ENCODE measurements around the gene ZNF662. TPM values are rescaled to one million over a fixed set of nuclear protein-coding genes. Genes with fewer than 3 reads are reported as not detected.

Gene ZNF662
- total RNA-seq, 2 donors from 2014 or later: 8.6 to 15.5 TPM

- H3K4me1 ChIP-seq (replicated peaks): no peaks in the 10 kb centered on the region
- intact Hi-C loops (cut with DNase I): loop anchor here (5.0 kb wide), 1 partner anchor 372 kb away; the partner anchor contains the start of gene VIPR1
- H3K9me3 ChIP-seq: no peaks in the 10 kb centered on the region
- H3K4me3 ChIP-seq: no peak overlapping the region
- WGBS: 92% methylated on average over 10 of the region's 10 CpGs
- TF ChIP-seq POLR2AphosphoS5 (IDR thresholded peaks at IDR 0.05) (no peak), POLR2A (IDR thresholded peaks at IDR 0.05) (no peak), CTCF (IDR thresholded peaks at IDR 0.05) (no peak)
- H3K36me3 ChIP-seq: no peaks in the 10 kb centered on the region
- no peaks in the 10 kb centered on the region for H3K27me3 ChIP-seq (replicated peaks; ENCODE audit: insufficient read depth)
- no peak overlapping the region for H3K27ac ChIP-seq
- no peak for DNase-seq (ENCODE audit: low spot score)
Measured at GRCh38 chr3:42874749-42875148, 31.2 kb upstream of the ZNF662 start.

- Histone ChIP-seq H3K4me3 (no peak within 1 kb of the TSS), H3K27me3 (replicated peaks; ENCODE audit: insufficient read depth) (no peaks in the 10 kb centered on the region), H3K4me1 (replicated peaks) (no peaks in the 10 kb centered on the region), H3K36me3 (no peaks in the 10 kb centered on the region), H3K27ac (no peak within 1 kb of the TSS), H3K9me3 (no peaks in the 10 kb centered on the region)
- DNase-seq (ENCODE audit: low spot score): no peak
- TF ChIP-seq POLR2A (IDR thresholded peaks at IDR 0.05) (no peak), POLR2AphosphoS5 (IDR thresholded peaks at IDR 0.05) (no peak), CTCF (IDR thresholded peaks at IDR 0.05) (no peak)
- 79% methylated on average over 13 of the region's 13 CpGs for WGBS
- intact Hi-C loops (cut with DNase I): loop anchor here (5.0 kb wide), 1 partner anchor 373 kb away; the partner anchor contains the start of gene VIPR1
Measured at GRCh38 chr3:42875325-42876151, 30.4 kb upstream of the ZNF662 start, which contains the start of gene CYP8B1. TSS of gene CYP8B1 (minus strand) at chr3:42875879. CDS start at chr3:42875816, 63 bp downstream.

GRCh38 chr3:42876401-42876800, 29.5 kb upstream of the ZNF662 start:
- WGBS: 63% methylated on average over 1 of the region's 1 CpG
- no peak overlapping the region for H3K4me3 ChIP-seq
- no peaks in the 10 kb centered on the region for H3K4me1 ChIP-seq (replicated peaks)
- no peaks in the 10 kb centered on the region for H3K9me3 ChIP-seq
- no peaks in the 10 kb centered on the region for H3K27me3 ChIP-seq (replicated peaks; ENCODE audit: insufficient read depth)
- no peaks in the 10 kb centered on the region for H3K36me3 ChIP-seq
- H3K27ac ChIP-seq: no peak overlapping the region
- intact Hi-C loops (cut with DNase I): loop anchor here (5.0 kb wide), 1 partner anchor 374 kb away; the partner anchor contains the start of gene VIPR1
- DNase-seq (ENCODE audit: low spot score): no peak
- TF ChIP-seq POLR2A (IDR thresholded peaks at IDR 0.05): no peak
- TF ChIP-seq POLR2AphosphoS5 (IDR thresholded peaks at IDR 0.05): no peak
- no peak for TF ChIP-seq CTCF (IDR thresholded peaks at IDR 0.05)

- Histone ChIP-seq H3K4me1 (replicated peaks) (no peaks in the 10 kb centered on the region), H3K9me3 (no peaks in the 10 kb centered on the region), H3K27ac (no peak overlapping the region), H3K27me3 (replicated peaks; ENCODE audit: insufficient read depth) (no peaks in the 10 kb centered on the region), H3K36me3 (no peaks in the 10 kb centered on the region), H3K4me3 (no peak overlapping the region)
- 55% methylated on average over 7 of the region's 7 CpGs for WGBS
- TF ChIP-seq POLR2AphosphoS5 (IDR thresholded peaks at IDR 0.05): no peak
- no peak for TF ChIP-seq CTCF (IDR thresholded peaks at IDR 0.05)
- no peak for TF ChIP-seq POLR2A (IDR thresholded peaks at IDR 0.05)
- no peak for DNase-seq (ENCODE audit: low spot score)
- intact Hi-C loops (cut with DNase I): loop anchor here (5.0 kb wide), 1 partner anchor 375 kb away; the partner anchor contains the start of gene VIPR1
Measured at GRCh38 chr3:42876940-42877720, 28.8 kb upstream of the ZNF662 start.

Measured in prostate gland (tissue), 2 donors.